GM21447 (cell line): ENCODE measurements around the gene NLRP4.
"Not testable (repeated sequence)": the region's sequence is repeated elsewhere in the genome, so short reads cannot be mapped to it uniquely, and the experiment has no call there.

Source experiments
- ATAC-seq: cut with Tn5 transposase; IDR thresholded peaks from one replicate; pipeline ENCODE4 v1.9.1; 2021; ENCODE audit not compliant: unreplicated experiment

Gene NLRP4

DNA sequence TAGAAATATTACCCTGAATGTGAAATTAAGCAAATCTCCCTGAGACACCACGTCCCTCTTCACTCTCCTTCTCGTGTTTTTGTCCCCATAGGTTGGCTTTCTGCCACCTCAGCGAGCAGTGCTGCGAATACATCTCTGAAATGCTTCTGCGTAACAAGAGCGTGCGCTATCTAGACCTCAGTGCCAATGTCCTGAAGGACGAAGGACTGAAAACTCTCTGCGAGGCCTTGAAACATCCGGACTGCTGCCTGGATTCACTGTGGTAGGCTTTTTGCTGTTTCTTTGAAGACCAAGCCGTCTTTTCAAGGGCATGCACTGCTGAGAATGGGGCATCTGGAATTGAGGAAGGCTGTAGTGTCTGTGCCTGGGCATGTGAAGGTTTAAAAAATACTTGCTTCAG lies 34.4 kb downstream of the NLRP4 start:
- no peak for ATAC-seq

GRCh38 chr19:55877211-55877610 lies 40.9 kb downstream of the NLRP4 start:
- ATAC-seq = no peak

DNA sequence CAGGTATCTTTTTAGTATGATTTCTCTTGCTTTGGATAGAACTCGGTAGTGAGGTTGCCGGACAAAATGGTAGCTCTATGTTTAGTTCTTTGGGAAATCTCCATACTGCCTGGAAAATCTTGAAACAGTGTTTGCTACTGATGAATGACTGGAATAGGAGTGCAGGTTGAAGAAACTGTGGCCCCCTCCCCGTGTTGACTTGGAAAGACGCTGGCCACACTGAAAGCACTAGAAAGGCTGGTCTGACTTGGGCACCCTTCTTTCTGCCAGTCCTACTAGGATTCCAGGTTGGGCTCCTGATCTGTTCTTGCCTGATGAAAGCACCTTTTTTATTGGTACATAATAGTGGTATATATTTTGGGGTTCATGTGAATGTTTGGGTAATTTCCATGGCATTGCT lies 46.3 kb downstream of the NLRP4 start:
- no peak for ATAC-seq

- ATAC-seq = no peak
Observed at GRCh38 chr19:55898911-55899310, 62.6 kb downstream of the NLRP4 start.

DNA sequence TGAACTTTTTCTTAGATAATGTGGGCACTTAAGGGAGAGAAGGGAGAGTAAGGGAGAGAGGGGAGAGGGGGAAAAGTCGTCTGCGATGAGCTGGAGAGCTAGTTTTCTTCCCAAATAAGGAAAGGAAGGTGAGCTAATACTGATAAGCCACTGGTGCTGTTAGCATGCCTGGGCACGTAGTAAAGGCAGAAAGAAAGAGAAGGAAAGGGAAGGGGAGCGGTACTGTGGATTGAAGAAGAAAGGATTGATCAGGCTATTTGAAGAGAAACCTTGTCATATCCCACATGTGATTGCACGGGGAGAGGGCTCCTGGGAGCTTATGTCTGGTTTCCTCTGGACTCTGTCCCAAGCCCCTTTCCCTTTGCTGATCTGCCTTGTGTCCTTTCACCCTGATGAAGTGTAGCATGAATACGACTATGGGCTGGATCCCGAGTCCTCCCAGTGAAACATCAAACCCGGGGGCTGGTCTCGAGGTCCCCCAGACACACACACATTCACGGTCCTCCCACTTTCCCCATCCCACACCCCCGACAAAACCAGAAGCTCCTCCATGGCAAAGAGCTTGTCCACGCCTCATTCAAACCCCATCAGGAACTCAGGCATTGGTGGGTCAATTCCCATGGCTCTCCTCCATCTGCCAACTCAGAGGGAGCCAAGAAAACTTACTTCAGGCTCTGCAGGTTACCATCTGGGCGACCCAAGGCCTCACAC lies 65.2 kb downstream of the NLRP4 start:
- no peak for ATAC-seq

DNA sequence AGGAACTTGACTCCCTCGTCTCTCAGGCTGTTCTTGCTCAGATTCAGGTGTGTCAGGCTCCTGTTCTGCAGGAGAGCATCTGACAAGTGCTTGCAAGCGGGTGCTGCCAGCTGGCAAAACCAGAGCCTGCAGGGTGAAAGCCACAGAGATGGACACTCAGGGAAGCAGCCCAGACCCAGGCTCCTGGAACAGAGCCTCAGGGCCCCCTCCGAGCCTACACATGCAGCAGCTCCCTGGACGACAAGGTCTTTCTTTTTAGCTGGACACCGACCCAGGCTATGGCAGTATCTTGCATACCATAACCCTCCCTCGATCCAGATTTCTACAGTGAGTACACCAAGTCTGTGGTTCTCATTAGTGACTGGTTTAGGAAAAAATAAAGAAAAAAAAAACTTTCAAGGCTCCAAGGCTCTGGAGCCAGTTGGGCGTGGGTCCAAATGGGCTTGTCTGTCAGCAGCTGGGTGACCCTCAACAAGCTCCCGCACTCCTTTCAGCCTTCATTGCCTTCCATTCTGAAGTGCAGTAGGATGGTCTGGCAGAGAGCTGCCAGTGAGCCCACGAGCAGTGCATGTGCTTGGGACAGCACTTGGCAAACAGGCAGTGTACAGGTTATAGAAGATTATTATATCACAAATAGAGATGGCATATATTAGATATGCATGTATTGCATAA lies 65.9 kb downstream of the NLRP4 start:
- no peak for ATAC-seq

GRCh38 chr19:55907286-55907685 lies 70.9 kb downstream of the NLRP4 start:
- ATAC-seq = no peak

- no peak for ATAC-seq
Observed at GRCh38 chr19:55907746-55908145, 71.4 kb downstream of the NLRP4 start.

DNA sequence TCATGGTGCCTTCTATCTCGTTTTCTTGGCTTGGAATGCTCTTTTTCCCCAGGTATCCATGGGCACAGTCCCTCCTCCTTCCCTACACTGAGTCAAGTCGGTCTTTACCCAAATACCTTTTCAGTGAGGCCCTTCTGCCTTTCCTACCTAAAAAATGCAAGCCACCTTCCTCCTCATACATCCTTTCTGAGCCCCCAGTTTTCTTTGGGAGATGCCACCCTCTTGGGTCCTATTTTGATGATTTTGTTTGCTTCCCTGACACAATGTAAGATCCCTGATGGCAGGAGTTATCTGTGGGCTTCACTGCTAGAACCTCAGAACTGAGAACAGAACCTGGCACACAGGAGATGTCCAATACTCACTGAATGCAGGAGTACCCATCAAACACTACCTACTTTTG lies 73.5 kb downstream of the NLRP4 start:
- no peak for ATAC-seq

GRCh38 chr19:55912916-55913315 lies 76.6 kb downstream of the NLRP4 start:
- no peak for ATAC-seq

GRCh38 chr19:55913643-55914268 lies 77.4 kb downstream of the NLRP4 start:
- no peak for ATAC-seq

DNA sequence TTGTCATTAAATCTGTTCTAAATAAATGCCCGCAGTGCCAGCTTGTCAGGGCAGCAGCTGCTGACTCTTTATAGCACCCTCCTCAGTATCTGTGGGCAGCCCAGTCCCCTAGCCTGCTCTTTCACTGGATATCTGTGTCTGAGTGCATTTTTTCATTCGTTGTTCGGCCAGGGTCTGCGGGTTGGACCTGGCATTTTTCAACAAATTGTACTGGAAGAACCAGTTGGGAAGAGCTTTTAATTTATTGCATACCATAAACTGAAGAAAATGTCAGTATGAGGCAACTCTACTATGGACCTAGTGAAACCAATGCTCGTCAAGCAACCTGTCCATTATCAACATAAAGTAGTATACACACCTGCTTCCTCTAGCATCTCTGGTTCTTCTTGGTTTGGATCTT lies 87.2 kb downstream of the NLRP4 start:
- no peak for ATAC-seq

GRCh38 chr19:55927991-55928390 lies 91.7 kb downstream of the NLRP4 start:
- no peak for ATAC-seq

DNA sequence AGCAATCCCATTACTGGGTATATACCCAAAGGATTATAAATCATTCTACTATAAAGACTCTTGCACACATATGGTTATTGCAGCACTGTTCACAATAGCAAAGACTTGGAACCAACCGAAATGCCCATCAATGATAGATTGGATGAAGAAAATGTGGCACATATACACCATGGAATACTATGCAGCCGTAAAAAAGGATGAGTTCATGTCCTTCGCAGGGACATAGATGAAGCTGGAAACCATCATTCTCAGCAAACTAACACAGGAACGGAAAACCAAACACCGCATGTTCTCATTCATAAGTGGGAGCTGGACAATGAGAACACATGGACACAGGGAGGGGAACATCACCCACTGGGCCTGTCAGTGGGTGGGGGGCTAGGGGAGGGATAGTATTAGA lies 92.9 kb downstream of the NLRP4 start:
- not testable (repeated sequence) for ATAC-seq

DNA sequence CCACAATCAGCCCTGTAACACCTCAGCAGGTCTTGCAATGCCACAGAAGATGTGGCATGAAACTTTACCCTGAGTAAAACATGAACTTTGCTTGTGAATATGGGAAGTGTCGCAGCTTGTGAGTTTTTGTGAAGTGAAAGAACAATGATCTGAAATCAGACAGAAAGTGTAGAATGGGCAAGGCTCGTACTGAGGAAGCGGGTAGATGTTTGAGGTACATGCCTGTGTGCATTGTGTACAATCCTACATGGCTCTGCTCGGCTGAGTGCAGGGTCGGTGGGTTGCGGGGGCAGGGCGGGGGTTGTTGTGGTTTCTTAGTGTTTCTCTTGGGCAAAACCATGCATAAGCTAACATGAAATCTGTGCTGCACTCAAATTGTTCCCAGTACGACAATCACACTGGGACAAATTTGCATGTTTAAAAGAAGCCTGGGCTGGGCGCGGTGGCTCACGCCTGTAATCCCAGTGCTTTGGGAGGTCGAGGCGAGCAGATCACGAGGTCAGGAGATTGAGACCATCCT lies 94.7 kb downstream of the NLRP4 start:
- no peak for ATAC-seq
